ENCODE results near the gene ZNF610. TPM values are rescaled to one million over a fixed set of nuclear protein-coding genes. Genes with fewer than 3 reads are reported as not detected.

ZNF610 gene
- total RNA-seq, 1 donor from 2014 or later, result 5.8 TPM

DNA sequence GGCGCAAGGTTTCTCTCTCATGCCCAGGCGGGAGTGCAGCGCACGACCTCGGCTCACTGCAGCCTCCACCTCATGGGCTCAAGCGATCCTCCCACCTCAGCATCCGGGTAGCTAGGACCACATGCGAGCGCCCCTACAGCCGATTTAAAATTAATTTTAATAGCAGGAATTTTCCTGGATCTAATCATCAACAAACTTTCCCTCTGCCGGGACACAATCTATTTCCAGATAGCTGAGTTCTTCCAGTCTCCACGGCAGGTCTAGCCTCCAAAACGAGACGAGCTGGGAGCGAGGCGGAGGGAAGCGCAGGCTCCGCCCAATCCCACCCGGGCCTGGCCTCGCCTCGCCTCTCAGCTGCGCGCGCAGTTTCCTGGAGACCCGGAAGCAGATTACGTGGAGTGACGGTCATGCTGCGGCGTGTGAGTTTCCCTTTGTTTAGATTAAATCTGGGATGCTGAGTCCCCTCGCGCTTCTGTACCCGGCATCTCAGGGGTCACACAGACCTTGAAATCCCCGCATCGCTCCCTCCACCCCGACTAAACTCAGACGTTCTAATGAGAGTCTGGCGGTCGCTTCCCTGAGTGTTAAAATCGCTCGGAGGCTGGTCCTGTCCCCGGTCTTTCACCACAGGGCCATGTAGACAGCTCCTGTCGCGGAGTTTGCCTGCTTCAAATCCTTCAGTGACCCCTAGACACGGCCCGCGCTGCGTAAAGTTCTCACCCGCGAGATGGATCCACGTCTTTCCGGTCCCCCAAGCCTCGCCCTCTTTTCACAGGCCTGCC, 33.7 kb downstream of the ZNF610 start, which contains the start of gene ZNF880:
Gene ZNF880 (plus strand): TSS at position 365 of the 782 bp plus-strand sequence. CDS start 43 bp downstream, at position 408.
- peak within 1 kb of the TSS; percentile 58 for H3K4me3 ChIP-seq (ENCODE audit: low read depth, low read length)
- no peaks in the 10 kb centered on the region for H3K27me3 ChIP-seq (ENCODE audit: control insufficient read depth, insufficient read depth, low read length)
- peak; percentile 55 for DNase-seq (ENCODE audit: low read depth)
- TF ChIP-seq, protein P1, sequence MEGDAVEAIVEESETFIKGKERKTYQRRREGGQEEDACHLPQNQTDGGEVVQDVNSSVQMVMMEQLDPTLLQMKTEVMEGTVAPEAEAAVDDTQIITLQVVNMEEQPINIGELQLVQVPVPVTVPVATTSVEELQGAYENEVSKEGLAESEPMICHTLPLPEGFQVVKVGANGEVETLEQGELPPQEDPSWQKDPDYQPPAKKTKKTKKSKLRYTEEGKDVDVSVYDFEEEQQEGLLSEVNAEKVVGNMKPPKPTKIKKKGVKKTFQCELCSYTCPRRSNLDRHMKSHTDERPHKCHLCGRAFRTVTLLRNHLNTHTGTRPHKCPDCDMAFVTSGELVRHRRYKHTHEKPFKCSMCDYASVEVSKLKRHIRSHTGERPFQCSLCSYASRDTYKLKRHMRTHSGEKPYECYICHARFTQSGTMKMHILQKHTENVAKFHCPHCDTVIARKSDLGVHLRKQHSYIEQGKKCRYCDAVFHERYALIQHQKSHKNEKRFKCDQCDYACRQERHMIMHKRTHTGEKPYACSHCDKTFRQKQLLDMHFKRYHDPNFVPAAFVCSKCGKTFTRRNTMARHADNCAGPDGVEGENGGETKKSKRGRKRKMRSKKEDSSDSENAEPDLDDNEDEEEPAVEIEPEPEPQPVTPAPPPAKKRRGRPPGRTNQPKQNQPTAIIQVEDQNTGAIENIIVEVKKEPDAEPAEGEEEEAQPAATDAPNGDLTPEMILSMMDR (IDR thresholded peaks at IDR 0.05; ENCODE audit: insufficient read depth, low read length, poor library complexity, severe bottlenecking), result no peak
- H3K36me3 ChIP-seq (ENCODE audit: control insufficient read depth, insufficient read depth, low read length), result peaks cover 1% of the 10 kb centered on the region

DNA sequence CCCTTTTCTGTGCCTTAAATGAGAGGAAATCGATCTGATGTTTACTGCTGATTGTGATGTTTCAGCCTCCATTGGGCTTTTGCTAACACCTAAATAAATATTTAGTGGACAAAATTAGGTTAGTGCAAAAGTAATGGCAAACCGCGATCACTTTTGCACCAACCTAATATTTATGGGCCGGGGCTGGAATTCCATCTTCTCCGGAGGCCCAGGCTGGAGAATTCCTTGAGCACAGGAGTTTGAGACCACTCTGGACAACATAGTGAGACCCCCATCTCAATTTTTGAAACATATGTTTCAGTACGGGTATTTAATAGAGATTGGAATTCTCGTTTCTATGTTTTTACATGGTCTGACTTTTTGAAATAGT, 34.3 kb downstream of the ZNF610 start:
- Histone ChIP-seq H3K4me3 (ENCODE audit: low read depth, low read length) (peak overlapping the region; percentile 58), H3K36me3 (ENCODE audit: control insufficient read depth, insufficient read depth, low read length) (peaks cover 1% of the 10 kb centered on the region), H3K27me3 (ENCODE audit: control insufficient read depth, insufficient read depth, low read length) (no peaks in the 10 kb centered on the region)
- no peak for DNase-seq (ENCODE audit: low read depth)
- TF ChIP-seq, protein P1 (IDR thresholded peaks at IDR 0.05; ENCODE audit: insufficient read depth, low read length, poor library complexity, severe bottlenecking), result no peak

DNA sequence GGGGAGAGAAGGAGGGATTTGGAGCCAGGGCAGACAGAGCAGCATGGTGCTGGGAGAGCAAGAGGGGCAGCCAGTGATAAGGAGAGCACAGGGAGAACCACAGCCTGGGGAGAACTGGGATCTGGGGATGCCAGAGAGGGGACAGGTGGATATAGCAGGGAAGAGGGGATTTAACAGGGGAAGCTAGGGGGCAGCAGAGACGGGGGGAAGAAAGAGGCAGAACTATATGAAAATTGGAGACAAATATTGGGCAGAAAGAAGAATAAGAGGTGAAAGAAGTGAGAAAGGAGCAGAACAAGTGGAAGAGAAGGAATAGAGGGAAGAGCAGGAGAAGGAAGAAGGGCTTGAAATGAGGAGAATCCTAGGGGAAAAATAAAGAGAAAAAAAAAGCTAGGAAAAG, 55.1 kb downstream of the ZNF610 start:
- TF ChIP-seq, protein P1 (IDR thresholded peaks at IDR 0.05; ENCODE audit: insufficient read depth, low read length, poor library complexity, severe bottlenecking), result no peak
- DNase-seq (ENCODE audit: low read depth), result no peak

DNA sequence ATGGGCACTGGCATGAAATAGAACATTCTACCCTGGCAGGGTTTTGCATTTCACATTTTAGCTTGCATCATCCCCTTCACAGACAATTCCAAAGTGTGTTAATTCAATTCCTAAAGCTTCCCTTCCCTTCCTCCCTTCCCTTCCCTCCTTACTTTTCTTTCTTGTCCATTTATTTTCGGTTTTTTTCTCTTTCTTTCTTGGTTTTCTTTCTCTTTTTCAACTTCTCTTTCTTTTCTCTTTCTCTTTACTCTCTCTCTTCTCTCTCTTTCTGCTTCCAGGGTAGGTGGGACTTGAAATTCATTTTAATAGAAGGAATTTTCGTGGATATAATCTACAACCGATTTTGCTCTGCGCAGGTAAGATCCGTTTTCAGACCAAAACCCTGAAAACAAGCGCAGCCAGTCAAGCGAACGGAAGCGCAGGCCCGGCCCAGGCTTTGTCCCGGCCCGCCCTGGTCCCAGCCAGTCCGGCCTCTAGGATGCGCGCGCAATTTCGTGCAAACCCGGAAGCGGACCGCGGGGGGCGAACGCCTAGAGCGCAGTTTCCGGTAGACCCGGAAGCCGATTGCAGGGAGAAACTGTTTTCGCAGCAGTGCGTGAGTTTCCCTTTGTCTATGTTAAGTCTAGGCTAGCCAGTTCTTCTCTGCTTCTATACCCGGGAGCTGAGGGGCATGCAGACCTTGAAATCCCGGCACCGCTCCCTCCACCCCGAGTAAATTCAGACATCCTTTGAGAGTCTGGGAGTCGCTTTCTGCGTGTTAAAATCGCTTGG, 61.5 kb downstream of the ZNF610 start, which contains the start of gene ZNF528:
Gene ZNF528 (plus strand): TSS at position 540 of the 771 bp plus-strand sequence. CDS start 4,165 bp downstream, outside the sequence.
- no peaks in the 10 kb centered on the region for H3K27me3 ChIP-seq (ENCODE audit: control insufficient read depth, insufficient read depth, low read length)
- H3K36me3 ChIP-seq (ENCODE audit: control insufficient read depth, insufficient read depth, low read length), result peaks cover 1% of the 10 kb centered on the region
- TF ChIP-seq, protein P1 (IDR thresholded peaks at IDR 0.05; ENCODE audit: insufficient read depth, low read length, poor library complexity, severe bottlenecking), result no peak
- peak within 1 kb of the TSS; percentile 89 for H3K4me3 ChIP-seq (ENCODE audit: low read depth, low read length)
- peak; percentile 71 for DNase-seq (ENCODE audit: low read depth)

More for the DNA sequence above, 55.1 kb downstream of the ZNF610 start:
- no peak overlapping the region for H3K4me3 ChIP-seq (ENCODE audit: low read depth, low read length)
- H3K36me3 ChIP-seq (ENCODE audit: control insufficient read depth, insufficient read depth, low read length), result peaks cover 1% of the 10 kb centered on the region
- no peaks in the 10 kb centered on the region for H3K27me3 ChIP-seq (ENCODE audit: control insufficient read depth, insufficient read depth, low read length)

DNA sequence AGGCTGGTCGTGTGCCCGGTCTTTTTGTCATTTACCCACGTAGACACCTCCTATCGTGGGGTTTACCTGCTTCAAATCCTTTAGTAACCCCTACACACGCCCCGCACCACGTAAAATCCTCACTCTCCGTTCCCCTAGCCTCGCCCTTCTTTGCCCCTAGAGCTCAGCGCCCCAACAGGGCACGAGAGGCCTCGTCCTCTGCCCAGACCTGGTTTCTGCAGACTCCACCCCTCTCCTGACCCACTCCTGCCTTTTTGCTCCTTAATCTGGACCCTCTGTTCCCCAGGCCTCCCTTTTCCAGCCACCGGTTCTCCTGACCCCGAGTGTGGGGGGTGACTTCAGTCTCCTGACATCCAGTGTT, 62.0 kb downstream of the ZNF610 start:
- H3K4me3 ChIP-seq (ENCODE audit: low read depth, low read length), result peak overlapping the region; percentile 89
- no peaks in the 10 kb centered on the region for H3K27me3 ChIP-seq (ENCODE audit: control insufficient read depth, insufficient read depth, low read length)
- TF ChIP-seq, protein P1 (IDR thresholded peaks at IDR 0.05; ENCODE audit: insufficient read depth, low read length, poor library complexity, severe bottlenecking), result no peak
- peaks cover 1% of the 10 kb centered on the region for H3K36me3 ChIP-seq (ENCODE audit: control insufficient read depth, insufficient read depth, low read length)
- no peak for DNase-seq (ENCODE audit: low read depth)

Data from kidney epithelial cell (primary cell).